Liver (tissue), 9 donors: ENCODE measurements around the gene UVSSA. TPM values are rescaled to one million over a fixed set of nuclear protein-coding genes. Genes with fewer than 3 reads are reported as not detected.
"Not testable (repeated sequence)": the region's sequence is repeated elsewhere in the genome, so short reads cannot be mapped to it uniquely, and the experiment has no call there.

Experiments used
- DNase-seq: peaks from one replicate; pipeline ENCODE4 v3.0.0-alpha.2; 2017; ENCODE audit warnings: low spot score
- H3K27ac ChIP-seq, 2 donors: one replicate each; pipeline ENCODE4 v1.7.0; 2013; ENCODE audit warnings: inconsistent platforms in 2 of 2, low read length in 2 of 2, control low read depth in 1 of 2, low read depth in 1 of 2, mild to moderate bottlenecking in 1 of 2
- H3K27me3 ChIP-seq, 4 donors: one replicate each; pipeline versions ENCODE4 v1.6.1 to v1.7.0; 2013; ENCODE audit warnings: low read length in 3 of 4, inconsistent platforms in 1 of 4, mild to moderate bottlenecking in 1 of 4, moderate library complexity in 1 of 4; ENCODE audit not compliant: control insufficient read depth in 4 of 4, insufficient read depth in 4 of 4
- H3K36me3 ChIP-seq, 4 donors: one replicate each; pipeline versions ENCODE4 v1.6.1 to v1.7.0; 2013; ENCODE audit warnings: low read length in 3 of 4, mild to moderate bottlenecking in 3 of 4, low read depth in 1 of 4, moderate library complexity in 1 of 4; ENCODE audit not compliant: control insufficient read depth in 4 of 4, insufficient read depth in 3 of 4
- H3K4me1 ChIP-seq, 4 donors: one replicate each; pipeline versions ENCODE4 v1.6.1 to v1.7.0; 2013; ENCODE audit warnings: low read length in 3 of 4, mild to moderate bottlenecking in 3 of 4, moderate library complexity in 1 of 4; ENCODE audit not compliant: control insufficient read depth in 4 of 4, insufficient read depth in 4 of 4
- H3K4me3 ChIP-seq, 3 donors: one replicate each; pipeline versions ENCODE4 v1.6.1 to v1.7.0; 2013; ENCODE audit warnings: low read length in 3 of 3, control low read depth in 1 of 3, low read depth in 1 of 3, mild to moderate bottlenecking in 1 of 3
- H3K9ac ChIP-seq, 2 donors: one replicate each; pipeline ENCODE4 v1.7.0; 2013; ENCODE audit warnings: low read length in 2 of 2, mild to moderate bottlenecking in 2 of 2, moderate library complexity in 2 of 2, control low read depth in 1 of 2, low read depth in 1 of 2
- H3K9me3 ChIP-seq, 4 donors: one replicate each; pipeline versions ENCODE4 v1.6.1 to v1.7.0; 2013; ENCODE audit warnings: low read length in 3 of 4; ENCODE audit not compliant: control insufficient read depth in 4 of 4
- FOXA2 ChIP-seq: IDR thresholded peaks from 2 replicates; pipeline ENCODE4 v1.6.1; 2016; ENCODE audit warnings: antibody characterized with exemption
- GABPA ChIP-seq, 2 donors: IDR thresholded peaks in 1 of 2; conservative IDR thresholded peaks in 1 of 2; 2 replicates each; pipeline ENCODE4 v1.6.1; 2016; ENCODE audit warnings: antibody characterized with exemption in 2 of 2, mild to moderate bottlenecking in 1 of 2, moderate library complexity in 1 of 2
- HNF4A ChIP-seq, 2 donors: conservative IDR thresholded peaks; 2 replicates each; pipeline ENCODE4 v1.6.1; 2016; ENCODE audit warnings: antibody characterized with exemption in 2 of 2, mild to moderate bottlenecking in 2 of 2
- HNF4G ChIP-seq: IDR thresholded peaks from 2 replicates; pipeline ENCODE4 v1.6.1; 2016; ENCODE audit warnings: antibody characterized with exemption
- JUND ChIP-seq, 2 donors: IDR thresholded peaks; 2 replicates each; pipeline ENCODE4 v1.6.1; 2016; ENCODE audit warnings: antibody characterized with exemption in 2 of 2
- NR2F2 ChIP-seq: IDR thresholded peaks from 2 replicates; pipeline ENCODE4 v1.6.1; 2016; ENCODE audit warnings: antibody characterized with exemption
- SP1 ChIP-seq: IDR thresholded peaks from 2 replicates; pipeline ENCODE4 v1.6.1; 2018; ENCODE audit warnings: antibody characterized with exemption, mild to moderate bottlenecking
- YY1 ChIP-seq: IDR thresholded peaks from 2 replicates; pipeline ENCODE4 v1.6.1; 2016; ENCODE audit warnings: antibody characterized with exemption, mild to moderate bottlenecking
- WGBS: extraction: QIAGEN DNeasy Blood & Tissue Kit; methylation state at CpG from one replicate; pipeline ENCODE4 v1.1.7; 2013; 5-methylcytosine and 5-hydroxymethylcytosine counted together
- polyA plus RNA-seq, 2 donors: library from polyadenylated mRNA; stranded (reverse) in 1 of 2; unstranded in 1 of 2; fragments of 200-250 nt in 1 of 2; fragments of >200 nt in 1 of 2; fragmentation: Nextera tagmentation in 1 of 2; extraction: Ambion mirVana in 1 of 2; gene quantifications; one replicate each; pipeline versions ENCODE4 v1.2.1 to v1.2.3, GENCODE V29; 2013 to 2015
- total RNA-seq, 2 donors: library from RNA; depleted of rRNA; stranded (reverse); fragments of >200 nt; gene quantifications; one replicate each; pipeline ENCODE4 v1.2.3, GENCODE V29; 2014
- TF ChIP-seq, protein P1 (sequence below): IDR thresholded peaks from 2 replicates; pipeline ENCODE4 v1.6.1; 2016; ENCODE audit warnings: antibody characterized with exemption
- donor health status: healthy.
- donor health status: healthy.
- donor health status: healthy.
- donor health status: healthy.
- donor health status: healthy.

UVSSA gene
- total and polyA plus RNA-seq, 4 donors = 2.2 to 18.3 (median 3.6) TPM

DNA sequence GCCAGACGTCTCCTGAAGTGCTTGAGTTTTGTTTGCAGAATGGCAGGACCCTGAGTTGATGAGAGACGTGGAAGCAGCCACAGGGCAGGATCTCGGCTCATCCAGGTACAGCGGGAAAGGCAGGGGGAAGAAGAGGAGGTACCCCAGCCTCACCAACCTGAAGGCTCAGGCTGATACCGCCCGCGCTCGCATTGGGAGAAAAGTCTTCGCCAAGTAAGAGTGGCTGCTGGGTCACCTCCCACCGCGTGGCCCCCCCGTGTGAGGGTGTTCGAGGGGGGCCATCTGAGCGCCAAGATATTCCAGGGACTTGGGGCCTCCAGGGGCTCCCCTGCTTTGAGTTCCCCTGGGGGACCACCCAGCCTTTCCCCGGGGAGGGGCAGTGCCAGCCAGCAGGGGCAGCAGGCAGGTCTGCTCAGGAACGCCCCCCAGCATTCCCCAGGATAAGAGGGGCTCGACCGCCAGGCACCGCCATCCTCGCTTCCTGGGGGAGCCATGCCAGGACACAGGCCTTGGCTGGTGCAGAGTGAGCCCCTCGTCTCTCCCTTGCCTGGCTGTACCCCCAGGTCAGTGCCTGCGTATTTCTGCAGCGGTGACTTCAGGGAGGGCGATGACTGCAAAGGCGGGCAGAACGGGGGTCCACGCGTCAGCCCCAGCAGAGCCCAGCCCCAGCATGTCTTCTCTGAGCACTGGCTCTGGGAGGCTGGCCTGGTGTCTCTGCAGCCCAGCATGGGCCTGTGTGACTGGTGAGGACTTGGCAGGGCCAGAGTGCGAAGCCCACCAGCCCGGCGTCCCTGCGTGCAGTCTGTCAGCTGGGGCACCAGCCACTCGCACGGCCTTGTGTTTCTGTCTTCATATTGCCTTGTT lies 37.0 kb downstream of the UVSSA start:
- no peaks in the 10 kb centered on the region for H3K4me1 ChIP-seq
- H3K27me3 ChIP-seq = no peaks in the 10 kb centered on the region
- TF ChIP-seq, protein P1, sequence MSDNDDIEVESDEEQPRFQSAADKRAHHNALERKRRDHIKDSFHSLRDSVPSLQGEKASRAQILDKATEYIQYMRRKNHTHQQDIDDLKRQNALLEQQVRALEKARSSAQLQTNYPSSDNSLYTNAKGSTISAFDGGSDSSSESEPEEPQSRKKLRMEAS = no peak
- TF ChIP-seq NR2F2 (no peak), JUND (IDR thresholded peaks at IDR 0.05) (no peak), SP1 (no peak)
- H3K4me3 ChIP-seq = no peak overlapping the region
- DNase-seq = no peak
- no peak overlapping the region for H3K9ac ChIP-seq
- peaks cover 13 to 28% (median 19%) of the 10 kb centered on the region in 4 donors for H3K36me3 ChIP-seq
- 97% methylated on average over 34 of the region's 34 CpGs for WGBS
- no peak overlapping the region for H3K27ac ChIP-seq
- peaks cover 0 to 6% (median 2%) of the 10 kb centered on the region in 4 donors for H3K9me3 ChIP-seq

DNA sequence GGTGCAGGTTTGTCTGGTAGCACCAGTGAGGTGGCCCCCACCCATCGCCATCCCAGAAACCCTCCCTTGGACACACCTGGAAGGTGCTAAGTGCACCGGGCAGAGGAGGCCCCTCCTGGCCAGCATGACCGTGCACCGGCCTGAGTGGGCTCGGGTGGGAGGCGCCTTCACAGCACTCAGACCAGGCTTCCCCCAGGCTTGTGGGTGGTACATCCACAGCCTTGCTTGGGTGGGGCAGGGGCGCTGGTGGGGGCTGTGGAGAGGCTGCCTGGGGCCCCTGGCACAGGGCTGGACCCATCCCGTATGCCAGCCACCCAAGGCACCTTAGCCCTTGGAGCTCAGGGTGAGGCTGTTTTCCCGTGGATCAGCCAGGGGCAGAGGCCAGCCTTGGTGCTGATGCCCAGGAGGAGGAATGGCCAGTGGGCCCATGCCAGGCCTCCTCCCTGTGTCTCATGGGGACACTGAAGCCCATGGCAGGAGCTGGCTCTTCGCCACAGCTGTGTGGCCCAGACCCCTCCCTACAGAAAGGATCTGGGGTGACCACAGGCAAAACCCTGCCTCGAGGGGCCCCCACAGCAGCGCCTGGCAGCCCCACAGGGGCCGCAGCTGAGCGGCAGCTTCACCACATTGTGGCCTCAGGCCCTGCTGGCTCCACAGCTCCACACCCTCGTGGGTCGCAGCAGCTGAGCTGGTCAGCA lies 37.8 kb downstream of the UVSSA start:
- TF ChIP-seq, protein P1 = no peak
- Histone ChIP-seq H3K27me3 (no peaks in the 10 kb centered on the region), H3K27ac (no peak overlapping the region), H3K4me1 (no peaks in the 10 kb centered on the region), H3K9me3 (peaks cover 0 to 6% (median 2%) of the 10 kb centered on the region in 4 donors), H3K9ac (no peak overlapping the region), H3K36me3 (peaks cover 13 to 28% (median 20%) of the 10 kb centered on the region in 4 donors), H3K4me3 (no peak overlapping the region)
- no peak for DNase-seq
- 98% methylated on average over 16 of the region's 16 CpGs for WGBS

DNA sequence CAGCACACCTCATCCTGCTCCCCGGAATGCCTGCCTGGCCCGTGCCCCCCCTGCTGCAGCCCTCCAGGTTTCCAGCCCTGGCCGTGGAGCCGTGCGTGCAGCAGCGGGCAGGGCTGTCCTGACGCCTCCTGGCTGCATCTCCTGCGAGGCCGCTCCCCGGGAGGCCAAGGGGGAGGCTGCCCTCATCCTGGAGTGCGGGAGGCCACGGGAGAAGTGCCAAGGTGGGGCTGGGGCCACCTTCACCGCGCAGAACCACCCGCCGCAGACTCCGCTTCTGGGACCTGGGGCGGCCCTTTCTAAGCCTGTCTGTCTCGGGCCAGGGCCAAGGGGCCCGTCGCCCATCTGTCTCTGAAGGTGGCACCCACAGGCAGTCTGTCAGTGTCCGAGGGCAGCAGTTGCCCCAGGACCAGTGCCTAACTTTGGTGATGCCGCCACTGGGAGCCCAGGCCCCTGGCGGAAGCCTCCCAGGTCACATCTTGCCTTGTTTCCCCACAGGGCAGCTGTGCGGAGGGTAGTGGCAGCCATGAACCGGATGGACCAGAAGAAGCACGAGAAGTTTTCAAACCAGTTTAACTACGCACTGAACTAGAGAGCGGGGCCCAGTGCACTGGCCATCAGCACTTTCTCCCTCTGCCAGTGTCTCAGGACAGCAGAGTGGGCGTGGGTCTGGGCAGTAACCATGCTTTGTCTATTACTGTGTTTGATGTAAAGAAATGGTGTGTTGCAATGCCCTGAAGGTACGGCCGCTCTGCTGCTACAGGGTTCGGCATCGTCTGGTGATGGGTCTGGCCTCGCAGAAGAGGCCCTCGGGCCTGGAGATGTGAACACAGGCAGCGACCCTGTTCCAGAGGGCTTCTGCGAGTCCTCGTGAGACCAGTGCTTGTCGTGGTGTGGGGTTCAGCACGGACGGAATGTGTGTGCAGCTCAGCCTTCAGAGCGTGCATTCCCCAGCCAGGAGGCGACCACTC lies 38.6 kb downstream of the UVSSA start:
- DNase-seq = no peak
- Histone ChIP-seq H3K27ac (no peak overlapping the region), H3K27me3 (no peaks in the 10 kb centered on the region), H3K4me1 (no peaks in the 10 kb centered on the region), H3K9me3 (peaks cover 0 to 6% (median 2%) of the 10 kb centered on the region in 4 donors), H3K9ac (no peak overlapping the region), H3K36me3 (peaks cover 13 to 27% (median 20%) of the 10 kb centered on the region in 4 donors), H3K4me3 (no peak overlapping the region)
- TF ChIP-seq JUND (IDR thresholded peaks at IDR 0.05) (no peak), HNF4G (no peak), FOXA2 (no peak), GABPA (IDR thresholded peaks at IDR 0.05 in 1 of 2, conservative IDR thresholded peaks at IDR 0.05 in 1 of 2) (no peak), YY1 (no peak), HNF4A (conservative IDR thresholded peaks at IDR 0.05) (no peak)
- 97% methylated on average over 44 of the region's 44 CpGs for WGBS

DNA sequence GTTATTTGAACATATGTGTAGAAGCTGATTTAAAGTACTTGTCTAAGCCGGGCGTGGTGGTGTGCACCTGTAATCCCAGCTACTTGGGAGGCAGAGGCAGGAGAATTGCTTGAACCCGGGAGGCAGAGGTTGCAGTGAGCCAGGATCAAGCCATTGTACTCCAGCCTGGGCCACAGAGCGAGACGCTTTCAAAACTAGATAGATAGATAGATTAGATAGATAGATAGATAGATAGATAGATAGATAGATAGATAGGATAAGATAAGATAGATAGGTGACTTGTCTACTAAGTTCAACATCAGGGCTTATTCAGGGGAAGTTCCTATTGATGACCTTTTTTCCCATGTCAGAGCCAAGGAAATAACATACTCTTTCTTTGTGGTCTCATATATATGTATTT lies 46.4 kb downstream of the UVSSA start:
- not testable (repeated sequence) for H3K9ac ChIP-seq, H3K4me1 ChIP-seq, DNase-seq, H3K9me3 ChIP-seq, H3K4me3 ChIP-seq, H3K27ac ChIP-seq, H3K27me3 ChIP-seq
- peaks cover 4 to 20% (median 11%) of the 10 kb centered on the region in 4 donors for H3K36me3 ChIP-seq
- 96% methylated on average over 5 of the region's 5 CpGs for WGBS
